CD4-positive, alpha-beta T cell (primary cell): ENCODE data around the gene HSD17B12. TPM values are rescaled to one million over a fixed set of nuclear protein-coding genes. Genes with fewer than 3 reads are reported as not detected.

Source experiments
- ATAC-seq: fragments of 200-7000 bp; cut with Tn5 transposase; one replicate; pipeline ENCODE4 v1.10.0; 2022; ENCODE audit warnings: mild to moderate bottlenecking; ENCODE audit not compliant: poor library complexity
- CTCF ChIA-PET: fragments of 350-600 bp; sonication (Branson Sonifier 250); formaldehyde crosslinking; loops from one replicate; lab custom pipeline; 2021; ENCODE audit warnings: antibody characterized with exemption, inconsistent platforms; lab: Charles Lee
- POLR2A ChIA-PET: fragments of 350-600 bp; sonication (Branson Sonifier 250); formaldehyde crosslinking; loops from one replicate; lab custom pipeline; 2021; ENCODE audit warnings: antibody characterized with exemption, inconsistent platforms; lab: Charles Lee
- DNase-seq, 14 experiments: peaks; one replicate each; pipeline ENCODE4 v3.0.0-alpha.2; 2013 to 2020; ENCODE audit warnings: mixed read lengths in 2 of 14
- H3K27ac ChIP-seq, 2 donors: one replicate each; pipeline versions ENCODE4 v1.5.1 to v1.7.0; 2013; ENCODE audit warnings: low read length in 2 of 2, low read depth in 1 of 2, mild to moderate bottlenecking in 1 of 2
- H3K27me3 ChIP-seq, 2 experiments: 1 replicate in 1 of 2; 2 replicates in 1 of 2; pipeline versions ENCODE4 v1.6.1 to v1.7.0; 2013; ENCODE audit warnings: low read length in 2 of 2, control low read depth in 1 of 2, mild to moderate bottlenecking in 1 of 2, moderate library complexity in 1 of 2; ENCODE audit not compliant: insufficient read depth in 2 of 2, control insufficient read depth in 1 of 2
- H3K36me3 ChIP-seq: one replicate; pipeline ENCODE4 v1.6.1; 2013; ENCODE audit warnings: low read length, control low read depth; ENCODE audit not compliant: insufficient read depth
- H3K4me1 ChIP-seq: one replicate; pipeline ENCODE4 v1.6.1; 2013; ENCODE audit warnings: low read length, control low read depth; ENCODE audit not compliant: insufficient read depth
- H3K4me3 ChIP-seq: one replicate; pipeline ENCODE4 v1.5.1; 2013; ENCODE audit warnings: mild to moderate bottlenecking, low read length, moderate library complexity
- H3K9me3 ChIP-seq, 2 experiments: 1 replicate in 1 of 2; 2 replicates in 1 of 2; pipeline versions ENCODE4 v1.6.1 to v1.7.0; 2013; ENCODE audit warnings: low read length in 2 of 2, mild to moderate bottlenecking in 2 of 2, control low read depth in 1 of 2, moderate library complexity in 1 of 2; ENCODE audit not compliant: control insufficient read depth in 1 of 2, insufficient read depth in 1 of 2
- H3K27ac Mint-ChIP-seq: one replicate; pipeline ENCODE4 v1.8.0; 2020; ENCODE audit warnings: mixed read lengths
- H3K27me3 Mint-ChIP-seq: one replicate; pipeline ENCODE4 v1.8.0; 2021; ENCODE audit warnings: mixed read lengths
- H3K36me3 Mint-ChIP-seq: one replicate; pipeline ENCODE4 v1.8.0; 2021; ENCODE audit warnings: low read depth, mixed read lengths
- H3K4me1 Mint-ChIP-seq: one replicate; pipeline ENCODE4 v1.8.0; 2021; ENCODE audit warnings: low read depth, mixed read lengths
- H3K4me3 Mint-ChIP-seq: one replicate; pipeline ENCODE4 v1.8.0; 2020; ENCODE audit warnings: mild to moderate bottlenecking, mixed read lengths
- H3K9me3 Mint-ChIP-seq: one replicate; pipeline ENCODE4 v1.8.0; 2020; ENCODE audit warnings: mixed read lengths
- CTCF ChIP-seq: fragments of 200-600 bp; IDR thresholded peaks from one replicate; pipeline ENCODE4 v1.8.0; 2022; ENCODE audit warnings: antibody characterized with exemption, mild to moderate bottlenecking
- intact Hi-C, 2 experiments: fragments of 100-400 bp; cut with DNase I in 1 of 2; cut with micrococcal nuclease in 1 of 2; formaldehyde crosslinking; loops; one replicate each; pipeline versions ENCODE4 v1.15.1 to v1.9.0; 2023 to 2025; cut with DNase I, micrococcal nuclease
- total RNA-seq, 174 experiments: library from RNA in 2 of 174; stranded (reverse) in 2 of 174; gene quantifications; one replicate each; pipeline ENCODE4 v1.2.3 and lab custom pipeline; 2021 to 2026

HSD17B12 gene
- total RNA-seq, 2 experiments from 2014 or later: 16.1 to 16.3 TPM

- H3K4me3 Mint-ChIP-seq: no peak overlapping the region
- no peaks in the 10 kb centered on the region for H3K9me3 Mint-ChIP-seq
- H3K36me3 Mint-ChIP-seq: peaks cover 36% of the 10 kb centered on the region
- ChIA-PET POLR2A (no interaction called here), CTCF (no interaction called here)
- ATAC-seq: no peak
- intact Hi-C loops: no loop called here
- DNase-seq: no peak
- H3K4me1 ChIP-seq: no peaks in the 10 kb centered on the region
- no peak for TF ChIP-seq CTCF
- H3K4me1 Mint-ChIP-seq: no peaks in the 10 kb centered on the region
- no peak overlapping the region for H3K27ac Mint-ChIP-seq
- no peaks in the 10 kb centered on the region for H3K27me3 Mint-ChIP-seq
- H3K9me3 ChIP-seq: no peaks in the 10 kb centered on the region
- H3K27ac ChIP-seq: no peak overlapping the region
- H3K27me3 ChIP-seq: no peaks in the 10 kb centered on the region
- H3K4me3 ChIP-seq: no peak overlapping the region
- H3K36me3 ChIP-seq: peaks cover 8% of the 10 kb centered on the region
Measured at GRCh38 chr11:43823851-43824250, 143.3 kb downstream of the HSD17B12 start.

- Mint-ChIP-seq H3K27me3 (no peaks in the 10 kb centered on the region), H3K36me3 (peaks cover 25% of the 10 kb centered on the region), H3K4me1 (no peaks in the 10 kb centered on the region), H3K4me3 (no peak overlapping the region), H3K27ac (no peak overlapping the region), H3K9me3 (no peaks in the 10 kb centered on the region)
- Histone ChIP-seq H3K4me3 (no peak overlapping the region), H3K9me3 (no peaks in the 10 kb centered on the region), H3K27me3 (no peaks in the 10 kb centered on the region), H3K27ac (no peak overlapping the region), H3K4me1 (no peaks in the 10 kb centered on the region), H3K36me3 (no peaks in the 10 kb centered on the region)
- ChIA-PET CTCF (interaction anchor here (1.0 kb wide), 1 partner anchor 11 kb away, joined by 3 read pairs; no protein-coding TSS in a partner anchor), POLR2A (no interaction called here)
- no peak for ATAC-seq
- no peak for TF ChIP-seq CTCF
- peak in 4 of 14 experiments; percentile 8 to 29 (median 20) for DNase-seq
- intact Hi-C loops: no loop called here
Measured at GRCh38 chr11:43825217-43825816, 144.8 kb downstream of the HSD17B12 start.

- ATAC-seq (no peak), DNase-seq (peak in 8 of 14 experiments; percentile 1 to 46 (median 18))
- Mint-ChIP-seq H3K27me3 (no peaks in the 10 kb centered on the region), H3K9me3 (no peaks in the 10 kb centered on the region), H3K4me1 (no peaks in the 10 kb centered on the region), H3K4me3 (no peak overlapping the region), H3K27ac (no peak overlapping the region), H3K36me3 (peaks cover 21% of the 10 kb centered on the region)
- ChIA-PET CTCF (no interaction called here), POLR2A (no interaction called here)
- H3K4me1 ChIP-seq: no peaks in the 10 kb centered on the region
- H3K9me3 ChIP-seq: no peaks in the 10 kb centered on the region
- intact Hi-C loops: no loop called here
- no peak overlapping the region for H3K4me3 ChIP-seq
- no peaks in the 10 kb centered on the region for H3K27me3 ChIP-seq
- no peaks in the 10 kb centered on the region for H3K36me3 ChIP-seq
- no peak for TF ChIP-seq CTCF
- no peak overlapping the region for H3K27ac ChIP-seq
Measured at GRCh38 chr11:43830928-43831440, 150.4 kb downstream of the HSD17B12 start.
